A549 treated with Hydrocortisone at 1 μM for 4 hours (cell line): Measurements from ENCODE around the gene DLGAP4. TPM values are rescaled to one million over a fixed set of nuclear protein-coding genes. Genes with fewer than 3 reads are reported as not detected.

ENCODE experiments used
- total RNA-seq: library from RNA; stranded (reverse); fragments of 200-300 nt; extraction: Qiagen RNA extraction; gene quantifications from 5 replicates; pipeline ENCODE4 v1.2.3, GENCODE V29; 2022

The DLGAP4 gene
- 54.7 to 63.1 TPM (median 59.9 TPM) in 5 replicates for total RNA-seq

GRCh38 chr20:36305602-36306551, at the start of gene DLGAP4:
Gene DLGAP4 (plus strand): TSS chr20:36306339. CDS start chr20:36431718, 125,379 bp downstream.

GRCh38 chr20:36541227-36541767, 235.2 kb downstream of the DLGAP4 start, which contains the start of gene MYL9:
Gene MYL9 (plus strand): TSS chr20:36541519. CDS start chr20:36544885, 3,366 bp downstream.

GRCh38 chr20:36573103-36573797, 267.1 kb downstream of the DLGAP4 start, which contains the start of gene TGIF2:
Gene TGIF2 (plus strand): TSS chr20:36573597. CDS start chr20:36578775, 5,178 bp downstream.

Other genes with a start within 250 kb of the DLGAP4 start
- 55.5 to 81.3 TPM (median 77.5 TPM) in 5 replicates for gene EPB41L1, start 151.6 kb upstream of the DLGAP4 start, total RNA-seq
- gene AAR2, start 69.9 kb upstream of the DLGAP4 start, total RNA-seq: 40.0 to 46.2 TPM (median 40.6 TPM) in 5 replicates
- 14.8 to 28.3 TPM (median 18.9 TPM) in 5 replicates for gene MYL9, start 235.2 kb downstream of the DLGAP4 start, total RNA-seq